RPMI7951 (cell line): ENCODE results near the gene SCRN1. TPM values are rescaled to one million over a fixed set of nuclear protein-coding genes. Genes with fewer than 3 reads are reported as not detected.

Source experiments
- DNase-seq: peaks from one replicate; pipeline ENCODE4 v3.0.0-alpha.2; 2012; ENCODE audit warnings: low read depth
- total RNA-seq: library from RNA; depleted of rRNA; stranded (reverse); fragments of >200 nt; shearing (Covaris generic); gene quantifications from 2 replicates; pipeline ENCODE4 v1.2.3, GENCODE V29; 2014

SCRN1 gene
- total RNA-seq, 1 experiment from 2014 or later: 112 TPM

DNA sequence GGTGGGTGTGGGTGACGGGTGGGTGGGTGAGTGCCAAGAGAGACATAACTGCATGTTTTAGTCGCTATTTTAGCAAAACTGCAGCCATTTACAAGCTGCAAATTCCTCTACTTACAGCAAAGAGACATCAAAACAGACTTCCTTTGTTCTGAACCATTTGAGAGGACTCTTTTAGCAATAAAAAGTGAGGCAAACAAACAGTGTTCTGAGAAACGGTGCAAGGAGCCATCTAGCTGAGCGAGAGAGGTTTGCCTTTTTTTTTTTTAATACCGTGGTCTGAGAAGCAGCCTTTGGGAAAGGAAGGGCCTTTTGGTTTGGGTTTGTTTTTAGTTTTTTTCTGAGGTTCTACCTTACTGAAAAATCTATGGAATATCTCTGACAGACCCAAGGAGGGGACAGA is 62.9 kb downstream of the SCRN1 start:
- no peak for DNase-seq

- DNase-seq: no peak
Observed at GRCh38 chr7:29926216-29926615, 63.4 kb downstream of the SCRN1 start.

- DNase-seq: no peak
Observed at GRCh38 chr7:29924684-29925083, 64.9 kb downstream of the SCRN1 start.

- DNase-seq: no peak
Observed at GRCh38 chr7:29924006-29924405, 65.6 kb downstream of the SCRN1 start.

DNA sequence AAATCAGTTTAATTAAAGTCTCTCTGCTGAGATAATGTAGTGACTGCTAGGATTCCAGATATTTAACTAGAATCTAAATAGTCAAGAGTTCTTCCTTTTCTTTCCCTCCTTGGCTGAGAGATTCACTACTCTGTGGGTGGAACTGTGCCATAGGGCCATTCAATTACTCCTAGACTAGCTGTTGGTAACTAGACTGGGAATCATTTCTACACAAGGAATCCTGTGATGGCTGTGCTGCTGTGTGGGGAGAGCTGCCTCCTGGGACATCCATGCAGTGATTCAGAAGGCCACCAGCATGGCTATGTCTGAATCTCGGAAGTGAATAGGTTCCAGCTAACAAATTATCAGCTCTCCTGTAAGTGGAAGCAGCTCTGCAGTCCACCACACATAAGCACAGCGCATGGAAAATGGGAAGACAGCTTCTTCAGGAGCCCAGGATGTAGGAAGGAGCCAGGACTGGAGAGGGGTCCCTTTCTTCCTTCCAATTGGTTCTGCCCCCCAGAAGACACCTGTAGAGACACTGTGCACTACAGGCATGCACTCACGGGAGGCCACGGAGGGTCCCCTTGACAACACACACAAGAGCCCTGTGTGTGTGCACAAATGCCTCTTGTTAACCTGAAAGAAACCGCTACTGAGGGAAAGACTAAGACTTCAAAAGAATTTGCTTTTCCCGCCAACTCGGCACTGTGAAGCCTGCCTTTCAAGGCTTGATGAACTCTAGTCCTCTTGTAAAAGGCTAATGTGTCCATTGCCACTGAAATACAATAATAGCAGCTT is 66.5 kb downstream of the SCRN1 start:
- no peak for DNase-seq

- peak; percentile 68 for DNase-seq
Observed at GRCh38 chr7:29921404-29922010, 68.1 kb downstream of the SCRN1 start.

- DNase-seq: no peak
Observed at GRCh38 chr7:29920491-29920890, 69.1 kb downstream of the SCRN1 start.

GRCh38 chr7:29919790-29920189 is 69.8 kb downstream of the SCRN1 start:
- no peak for DNase-seq

DNA sequence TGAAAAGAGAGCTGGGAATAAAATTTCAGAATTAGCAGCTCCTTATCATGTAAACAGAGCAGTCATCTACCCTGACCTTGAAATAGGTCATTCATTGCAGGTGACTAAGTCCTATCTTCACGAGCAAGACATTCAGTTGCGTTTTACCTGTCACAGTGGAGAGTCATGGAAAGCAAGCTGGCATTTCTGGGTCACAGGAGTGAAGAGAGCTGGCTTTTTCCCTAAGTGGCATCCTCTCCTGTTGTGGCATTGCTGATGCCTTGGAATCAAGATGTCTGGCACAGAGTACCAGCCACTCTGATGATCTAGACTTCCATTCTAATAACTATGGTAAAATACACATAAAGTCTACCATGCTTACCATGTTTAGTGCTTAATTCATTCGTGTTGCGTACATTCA is 70.8 kb downstream of the SCRN1 start:
- no peak for DNase-seq

- no peak for DNase-seq
Observed at GRCh38 chr7:29917641-29918040, 72.0 kb downstream of the SCRN1 start.

- no peak for DNase-seq
Observed at GRCh38 chr7:29915481-29916215, 74.0 kb downstream of the SCRN1 start.

DNA sequence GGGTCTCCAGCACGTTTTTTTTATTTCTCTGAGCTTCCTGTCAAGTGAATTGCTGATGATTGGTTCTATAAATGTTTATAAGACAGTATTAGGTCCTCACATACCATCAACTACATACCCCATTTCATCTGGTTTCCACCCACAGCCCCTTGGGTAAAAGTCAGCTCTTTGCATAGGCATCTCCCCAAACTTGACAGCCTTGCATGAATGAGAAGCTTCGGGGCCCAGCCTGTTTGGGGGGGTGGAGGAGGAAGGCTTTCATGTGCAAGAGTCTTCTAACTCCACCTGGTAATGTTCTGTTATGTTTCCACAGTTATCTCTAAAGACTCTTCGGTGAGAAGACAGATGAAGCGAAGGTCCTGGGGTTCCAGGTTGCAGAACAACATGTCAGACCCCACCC is 75.4 kb downstream of the SCRN1 start:
- no peak for DNase-seq

DNA sequence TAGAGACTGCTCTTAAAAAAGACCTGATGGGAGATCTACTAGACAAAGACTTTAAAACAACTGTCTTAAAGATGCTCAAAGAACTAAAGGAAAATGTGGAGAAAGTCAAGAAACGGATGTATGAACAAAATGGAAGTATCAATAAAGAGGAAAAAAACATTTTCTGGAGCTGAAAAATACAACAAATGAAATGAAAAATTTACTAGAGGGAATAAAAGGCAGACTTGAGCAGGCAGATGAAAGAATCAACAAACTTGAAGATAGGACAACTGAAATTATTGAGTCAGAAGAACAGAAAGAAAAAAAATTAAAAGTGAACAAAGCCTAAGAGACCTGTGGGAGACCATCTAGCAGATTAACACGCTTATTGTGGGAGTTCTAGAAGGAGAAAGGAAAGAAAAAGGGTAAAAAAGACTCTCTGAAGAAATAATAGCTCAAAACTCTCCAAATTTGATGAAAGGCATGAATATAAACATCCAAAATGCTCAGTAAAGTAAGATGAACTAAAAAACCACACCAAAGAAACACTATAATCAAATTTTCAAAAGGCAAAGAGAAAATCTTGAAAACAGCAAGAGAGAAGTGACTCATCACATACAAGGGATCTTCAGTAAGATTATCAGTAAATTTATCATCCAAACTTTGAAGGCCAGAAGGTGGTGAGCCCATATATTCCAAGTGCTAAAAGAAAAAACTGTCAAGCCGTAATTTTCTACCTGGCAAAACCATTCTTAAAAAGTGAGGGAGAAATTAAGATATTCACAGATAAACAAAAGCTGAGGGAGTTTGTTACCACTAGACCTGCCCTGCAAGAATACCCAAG is 83.2 kb downstream of the SCRN1 start:
- no peak for DNase-seq

- DNase-seq: no peak
Observed at GRCh38 chr7:29900745-29901144, 88.9 kb downstream of the SCRN1 start.

DNA sequence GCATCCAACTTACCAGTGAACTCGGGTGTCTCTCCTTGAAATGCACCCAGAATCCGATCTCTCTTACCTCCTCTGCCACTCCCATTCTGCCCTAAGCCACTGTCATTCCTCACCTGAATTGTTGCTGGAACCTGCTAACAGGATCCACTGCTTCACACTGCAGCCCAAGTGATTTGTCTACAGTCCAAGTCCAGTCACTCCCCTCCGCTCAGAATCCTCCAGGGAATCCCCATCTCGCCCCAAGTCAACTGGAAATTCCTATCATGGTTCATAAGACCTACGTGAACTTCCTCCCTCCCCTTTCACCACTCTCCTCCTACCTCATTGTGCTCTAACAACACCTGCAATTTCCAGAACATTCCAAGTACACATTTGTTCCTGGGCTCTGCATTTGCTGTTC is 91.3 kb downstream of the SCRN1 start:
- no peak for DNase-seq

DNA sequence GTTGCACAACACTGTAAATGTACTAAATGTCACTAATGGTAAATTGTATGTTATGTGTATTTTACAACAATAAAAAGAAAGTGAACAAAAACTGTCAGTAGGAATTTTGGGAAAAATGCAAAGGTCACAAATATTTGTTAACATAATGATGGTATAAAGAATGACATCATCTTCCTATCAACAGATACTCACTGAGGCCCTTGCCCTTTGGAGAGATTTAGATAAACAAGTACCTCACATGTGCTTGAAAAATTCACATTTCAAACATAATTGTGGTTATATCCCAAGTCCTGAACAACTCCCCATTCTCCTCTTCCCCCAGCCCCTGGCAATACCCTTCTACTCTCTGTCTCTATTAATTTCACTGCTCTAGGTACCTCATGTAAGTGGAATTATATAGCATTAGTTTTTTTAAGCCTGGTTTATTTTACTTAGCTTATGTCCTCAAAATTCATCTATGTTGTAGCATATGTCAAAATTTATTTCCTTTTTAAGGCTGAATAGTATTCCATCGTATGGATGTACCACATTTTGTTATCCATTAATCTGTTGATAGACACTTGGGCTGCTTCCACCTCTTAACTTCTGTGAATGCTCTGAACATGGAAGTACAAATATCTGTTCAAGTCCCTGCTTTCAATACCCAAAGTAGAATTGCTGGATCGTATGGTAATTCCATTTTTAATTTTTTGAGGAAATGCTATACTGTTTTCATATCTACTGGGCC is 92.8 kb downstream of the SCRN1 start:
- DNase-seq: no peak

DNA sequence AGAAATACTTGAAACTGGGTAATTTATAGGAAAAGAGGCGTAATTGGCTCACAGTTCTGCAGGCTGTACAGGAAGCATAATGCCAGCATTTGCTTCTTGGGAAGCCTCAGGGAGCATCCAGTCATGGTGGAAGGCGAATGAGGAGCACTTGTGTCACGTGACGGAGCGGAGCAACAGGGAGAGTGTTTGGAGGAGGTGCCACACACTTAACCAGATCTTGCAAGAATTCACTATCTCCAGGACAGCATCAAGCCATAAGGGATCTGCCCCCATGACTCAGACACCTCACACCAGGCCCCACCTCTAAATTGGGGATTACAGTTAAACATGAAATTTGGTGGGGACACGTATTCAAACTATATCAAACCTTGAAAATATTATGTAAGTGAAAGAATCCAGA is 94.0 kb downstream of the SCRN1 start:
- DNase-seq: no peak

- no peak for DNase-seq
Observed at GRCh38 chr7:29894256-29894655, 95.3 kb downstream of the SCRN1 start.

DNA sequence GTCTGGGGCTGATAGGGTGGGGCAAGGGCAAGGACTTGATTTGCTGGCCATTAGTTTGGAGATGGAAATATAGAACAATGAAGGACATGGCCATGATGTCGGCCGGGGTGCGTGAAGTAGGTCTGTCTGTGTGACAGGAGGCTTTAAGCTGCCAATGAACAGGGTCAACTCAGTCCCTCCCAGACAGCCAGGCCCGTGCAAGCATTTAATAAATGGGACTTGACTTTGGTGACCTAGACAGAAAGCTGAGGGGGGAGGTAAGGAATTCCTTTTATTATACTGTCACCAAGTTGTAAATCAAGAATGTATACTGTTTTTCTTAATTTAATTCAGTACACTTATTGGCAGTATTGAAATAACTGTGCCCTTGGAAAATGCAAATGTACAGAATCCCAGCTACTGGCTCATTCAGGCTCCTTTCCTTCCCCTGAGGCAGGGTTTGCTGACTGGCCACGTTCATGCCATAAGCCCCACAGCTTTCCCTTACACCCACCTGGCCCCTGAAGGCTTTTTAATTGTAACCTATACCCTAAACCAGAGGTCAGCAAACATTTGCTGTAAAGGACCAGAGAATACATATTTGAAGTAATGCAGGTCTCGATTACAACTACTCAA is 96.1 kb downstream of the SCRN1 start:
- no peak for DNase-seq

- no peak for DNase-seq
Observed at GRCh38 chr7:29892231-29892630, 97.4 kb downstream of the SCRN1 start.

DNA sequence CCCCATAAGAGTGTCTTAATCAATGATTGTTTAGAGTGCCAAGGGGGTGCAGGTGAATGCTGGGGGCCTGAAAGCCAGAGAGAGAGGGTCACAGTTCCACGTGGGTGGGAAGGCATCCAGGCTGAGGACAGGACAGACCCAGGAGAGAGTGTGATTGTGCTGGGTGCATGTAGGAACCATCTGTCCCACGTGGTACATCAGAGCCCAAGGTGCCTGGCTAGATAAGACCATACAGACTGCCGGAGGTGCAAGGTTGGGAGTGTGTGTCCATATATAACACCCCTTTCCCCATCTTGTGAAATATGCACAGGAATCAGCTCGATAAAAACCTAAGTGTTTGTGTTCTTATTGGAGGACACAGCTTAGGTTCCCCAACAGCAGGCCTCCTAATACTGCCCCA is 97.8 kb downstream of the SCRN1 start:
- DNase-seq: no peak
